Measurements from ENCODE around the gene C1orf105.

The C1orf105 gene

DNA sequence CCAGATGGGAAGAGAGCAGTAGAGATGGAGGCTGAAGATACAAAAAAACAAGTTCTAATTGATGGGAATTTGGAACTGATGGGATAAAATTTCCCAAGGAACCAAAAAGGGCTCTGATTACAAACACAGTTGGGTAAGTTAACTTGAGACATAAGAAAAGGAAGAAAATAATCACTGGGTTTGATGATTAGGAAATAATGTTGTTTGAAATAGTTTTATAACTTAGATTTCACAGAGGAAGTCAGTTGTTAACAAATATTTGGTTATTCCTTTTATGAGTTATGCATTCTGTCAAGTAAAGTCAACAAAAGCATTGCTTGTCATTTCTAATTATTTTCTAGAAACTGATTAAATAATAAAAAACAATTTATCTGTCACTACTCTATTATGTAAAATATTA lies 92.1 kb downstream of the C1orf105 start:
- Histone ChIP-seq H3K4me3 (no peak overlapping the region), H3K27ac (peak overlapping the region in 1 of 21 experiments; percentile 16)

DNA sequence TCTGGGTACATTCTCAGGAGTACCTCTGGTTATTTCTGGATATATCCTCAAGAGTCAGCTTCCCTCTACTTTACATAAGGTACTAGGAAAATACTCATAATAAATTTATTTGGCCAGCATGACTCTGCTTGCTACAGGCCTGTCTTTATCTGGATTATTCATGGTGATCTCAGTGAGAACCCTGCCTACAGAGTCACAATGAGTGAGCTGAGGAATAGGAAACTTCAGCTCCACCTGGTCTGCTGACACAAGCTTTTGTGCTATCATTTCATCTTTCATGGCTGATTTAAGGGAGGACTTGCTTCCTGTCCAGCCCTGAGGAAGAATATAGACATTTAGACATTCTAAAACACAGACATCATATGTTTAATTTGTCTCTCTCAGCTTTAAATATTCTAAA lies 93.0 kb downstream of the C1orf105 start:
- H3K27ac ChIP-seq: peak overlapping the region in 2 of 21 experiments; percentile 16 to 29
- H3K4me3 ChIP-seq: no peak overlapping the region

DNA sequence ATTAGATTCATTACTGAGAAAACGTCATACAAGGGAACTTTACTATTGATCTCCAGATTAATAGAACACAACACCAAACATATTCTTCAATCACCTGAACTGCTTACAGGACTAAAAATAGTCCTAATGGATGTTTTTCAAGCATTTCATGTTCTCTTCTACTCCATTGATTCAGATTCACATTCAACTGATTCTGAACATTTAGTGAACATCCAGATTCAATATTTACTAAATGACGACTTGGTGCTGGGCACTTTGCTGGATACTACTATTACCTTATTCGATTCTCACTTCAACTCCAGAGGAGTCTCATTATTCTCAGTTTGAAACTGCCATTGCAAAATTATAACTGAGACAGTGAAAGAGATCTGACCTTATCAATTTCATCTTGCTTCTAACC lies 93.6 kb downstream of the C1orf105 start:
- no peak overlapping the region for H3K4me3 ChIP-seq

DNA sequence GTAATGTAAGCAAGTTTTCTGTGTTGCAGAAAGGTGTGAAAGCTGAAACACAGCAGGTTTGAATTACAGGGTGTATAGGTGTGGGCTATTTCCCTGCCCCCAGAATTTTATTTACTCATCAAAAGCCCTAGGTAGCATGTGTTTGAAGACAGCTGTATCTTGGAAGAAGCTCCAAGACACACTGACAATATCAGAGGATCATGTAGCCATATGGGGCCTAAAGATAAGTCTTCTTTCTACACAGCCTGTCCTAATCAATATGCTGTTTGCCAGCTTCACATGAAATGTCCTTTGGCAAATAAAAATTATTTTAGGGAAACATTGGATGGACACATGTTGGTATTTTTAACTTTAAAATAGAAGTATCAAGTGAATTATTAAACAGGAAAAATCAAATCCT lies 95.0 kb downstream of the C1orf105 start:
- H3K4me3 ChIP-seq: no peak overlapping the region
- no peak overlapping the region for H3K27ac ChIP-seq

More for the DNA sequence above, 93.6 kb downstream of the C1orf105 start:
- peak overlapping the region in 1 of 21 experiments; percentile 29 for H3K27ac ChIP-seq

DNA sequence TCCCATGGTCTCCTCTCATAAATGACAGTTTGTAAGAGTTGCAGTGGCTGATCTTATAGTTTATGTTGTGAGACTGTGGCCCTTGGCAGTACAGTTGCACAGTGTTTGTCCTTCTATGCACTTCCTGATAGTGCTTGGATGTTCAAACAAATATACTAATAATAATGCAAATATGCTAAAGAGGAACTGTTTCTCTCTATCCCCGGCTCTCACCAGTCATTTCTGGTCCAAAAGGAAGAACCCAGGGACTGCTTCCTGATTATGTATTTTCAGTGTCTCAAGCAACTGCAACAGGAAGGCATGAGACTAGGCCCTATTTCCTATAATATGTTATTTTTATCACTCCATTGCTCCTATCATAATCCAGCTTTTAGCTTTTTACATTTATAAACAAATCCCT lies 95.4 kb downstream of the C1orf105 start:
- H3K4me3 ChIP-seq: no peak overlapping the region
- no peak overlapping the region for H3K27ac ChIP-seq

DNA sequence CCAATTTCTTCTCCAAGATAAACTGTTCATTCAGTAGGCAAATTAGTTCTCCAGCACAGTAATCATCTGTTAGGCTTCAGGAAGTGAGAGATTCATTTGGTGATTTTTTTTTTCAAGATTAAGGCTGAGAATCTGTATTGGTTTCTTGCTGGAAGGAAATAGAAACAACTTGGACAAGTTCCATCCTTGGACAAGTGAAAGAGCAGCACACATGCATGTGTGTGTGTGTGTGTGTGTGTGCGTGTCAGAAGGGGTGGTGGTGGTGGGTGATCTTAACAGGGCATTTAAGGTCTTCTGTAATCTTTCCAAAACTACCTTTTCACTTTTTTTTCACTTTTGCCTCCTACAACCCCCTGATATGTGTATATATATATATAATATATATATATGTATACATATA lies 96.6 kb downstream of the C1orf105 start:
- no peak overlapping the region for H3K27ac ChIP-seq
- no peak overlapping the region for H3K4me3 ChIP-seq

DNA sequence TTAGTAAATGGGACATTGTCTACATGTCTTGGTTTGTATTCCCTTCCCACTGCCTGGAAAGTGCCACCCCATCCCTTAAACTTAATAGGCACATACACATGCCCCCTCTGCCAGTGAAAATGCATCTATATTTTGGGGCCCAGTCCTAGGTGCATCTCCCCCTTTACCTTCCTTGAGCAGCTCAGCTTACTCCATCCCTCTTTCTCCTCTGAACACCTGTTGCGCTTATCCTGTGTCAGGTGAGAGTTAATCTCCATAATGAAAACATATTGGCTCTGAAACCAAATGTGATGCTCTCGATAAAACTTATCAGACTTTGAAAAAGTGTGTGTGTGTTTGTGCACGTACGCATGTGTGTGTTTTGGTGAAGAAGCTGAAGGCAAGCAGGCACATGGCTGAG lies 97.1 kb downstream of the C1orf105 start:
- H3K4me3 ChIP-seq: no peak overlapping the region

More for the DNA sequence above, 97.1 kb downstream of the C1orf105 start:
- H3K27ac ChIP-seq: no peak overlapping the region

Measured in skin epidermis (tissue), 12 donors.